IgD-negative memory B cell (primary cell): ENCODE data around the gene LLGL2. TPM values are rescaled to one million over a fixed set of nuclear protein-coding genes. Genes with fewer than 3 reads are reported as not detected.
A peak's percentile ranks its signal among the peaks of the same experiment; 100 is the strongest.

Source experiments
- H3K27ac Mint-ChIP-seq, 3 donors: one replicate each; pipeline ENCODE4 v1.8.0; 2020 to 2022; ENCODE audit warnings: mild to moderate bottlenecking in 3 of 3, mixed read lengths in 3 of 3, moderate library complexity in 1 of 3
- H3K27me3 Mint-ChIP-seq: one replicate; pipeline ENCODE4 v1.8.0; 2021; ENCODE audit warnings: mixed read lengths
- H3K36me3 Mint-ChIP-seq: one replicate; pipeline ENCODE4 v1.8.0; 2020; ENCODE audit warnings: mild to moderate bottlenecking, mixed read lengths
- H3K4me1 Mint-ChIP-seq, 3 donors: one replicate each; pipeline ENCODE4 v1.8.0; 2020 to 2022; ENCODE audit warnings: mixed read lengths in 3 of 3, mild to moderate bottlenecking in 1 of 3
- H3K4me3 Mint-ChIP-seq, 4 donors: one replicate each; pipeline ENCODE4 v1.8.0; 2020 to 2022; ENCODE audit warnings: mild to moderate bottlenecking in 4 of 4, mixed read lengths in 4 of 4, moderate library complexity in 3 of 4
- H3K9me3 Mint-ChIP-seq, 3 donors: one replicate each; pipeline ENCODE4 v1.8.0; 2020 to 2021; ENCODE audit warnings: mixed read lengths in 3 of 3, mild to moderate bottlenecking in 1 of 3
- polyA plus RNA-seq: library from polyadenylated mRNA; unstranded; fragments of 300-500 nt; fragmentation: Illumina TruSeq; gene quantifications from one replicate; pipeline ENCODE4 v1.2.3, GENCODE V29; 2021

The LLGL2 gene
- polyA plus RNA-seq, 1 donor from 2014 or later, result 21.8 TPM

DNA sequence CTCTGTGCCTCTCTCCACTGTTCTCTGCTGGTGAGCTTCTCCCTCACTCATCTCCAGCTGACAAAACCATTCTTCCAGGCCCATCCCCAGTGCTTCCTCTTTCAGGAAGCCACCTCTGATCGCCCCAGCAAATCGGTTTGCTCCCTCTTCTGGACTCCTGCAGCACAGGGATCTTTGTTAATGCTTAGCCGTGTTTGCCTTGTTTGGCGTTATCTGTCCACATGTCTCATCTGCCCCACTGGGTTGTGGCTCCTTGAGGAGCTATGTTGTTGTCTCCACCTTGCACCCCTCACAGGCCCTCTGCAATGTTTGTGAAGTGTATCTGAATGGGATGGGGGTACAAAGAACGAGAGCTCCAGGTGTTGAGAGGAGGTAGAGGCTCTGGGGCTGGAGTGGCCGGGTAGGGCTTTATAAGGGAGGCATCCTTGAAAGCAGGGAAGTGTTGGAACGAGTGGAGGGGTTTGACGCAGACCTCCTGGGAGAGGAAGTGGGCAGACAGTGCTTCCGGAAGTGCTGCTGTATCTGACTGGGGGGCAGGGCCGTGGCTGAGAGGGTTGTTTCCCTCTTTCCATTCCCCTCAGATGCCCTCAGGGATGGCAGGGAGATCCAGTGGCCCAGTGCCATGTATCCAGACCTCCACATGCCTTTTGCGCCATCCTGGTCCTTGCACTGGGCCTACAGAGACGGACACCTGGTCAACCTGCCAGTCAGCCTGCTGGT, 38.0 kb upstream of the LLGL2 start:
- Mint-ChIP-seq H3K27me3 (peaks cover 2% of the 10 kb centered on the region), H3K4me1 (peaks cover 10 to 20% (median 14%) of the 10 kb centered on the region in 3 donors), H3K27ac (peak overlapping the region; percentile 29 to 97 (median 94)), H3K4me3 (peak overlapping the region; percentile 13 to 89 (median 52)), H3K36me3 (no peaks in the 10 kb centered on the region), H3K9me3 (no peaks in the 10 kb centered on the region)

DNA sequence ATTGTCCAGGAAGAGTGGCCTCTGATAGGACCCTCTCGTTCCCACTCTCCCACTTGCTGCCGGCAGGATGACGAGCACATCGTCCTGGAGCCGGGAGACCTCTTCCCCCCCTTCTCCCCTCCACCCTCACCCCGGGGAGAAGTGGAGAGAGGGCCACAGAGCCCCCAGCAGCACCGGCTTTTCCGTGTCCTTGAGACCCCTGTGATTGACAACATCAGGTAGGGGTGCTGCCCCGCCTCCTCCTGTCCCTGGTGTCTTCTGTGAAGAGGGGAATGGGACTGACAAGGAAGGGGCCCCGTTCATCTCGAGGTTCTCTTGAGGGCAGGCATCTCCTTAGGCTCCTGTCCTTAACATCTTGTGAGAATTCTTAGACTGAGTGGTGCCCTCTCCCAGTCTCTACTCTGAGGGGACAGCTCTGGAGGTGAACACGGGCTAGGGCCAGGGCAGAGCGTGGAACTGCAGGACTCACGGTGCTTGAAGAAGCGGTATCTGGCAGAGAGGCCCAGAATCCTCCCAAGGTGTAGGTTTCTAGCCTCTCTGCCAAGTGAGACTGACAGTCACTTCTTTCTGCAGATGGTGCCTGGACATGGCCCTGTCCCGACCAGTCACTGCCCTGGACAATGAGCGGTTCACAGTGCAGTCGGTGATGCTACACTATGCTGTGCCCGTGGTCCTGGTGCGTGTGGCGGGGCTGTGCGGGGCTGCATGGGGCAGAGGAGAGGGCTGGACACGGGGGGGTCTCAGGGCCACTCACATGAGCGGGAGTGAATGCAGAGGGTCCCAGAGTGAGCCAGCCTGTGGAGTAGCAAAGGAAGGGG, 36.6 kb upstream of the LLGL2 start:
- Mint-ChIP-seq H3K36me3 (no peaks in the 10 kb centered on the region), H3K4me3 (peak overlapping the region in 1 of 4 donors; percentile 37), H3K27me3 (peaks cover 2% of the 10 kb centered on the region), H3K27ac (no peak overlapping the region), H3K4me1 (peaks cover 10 to 16% (median 14%) of the 10 kb centered on the region in 3 donors), H3K9me3 (no peaks in the 10 kb centered on the region)

DNA sequence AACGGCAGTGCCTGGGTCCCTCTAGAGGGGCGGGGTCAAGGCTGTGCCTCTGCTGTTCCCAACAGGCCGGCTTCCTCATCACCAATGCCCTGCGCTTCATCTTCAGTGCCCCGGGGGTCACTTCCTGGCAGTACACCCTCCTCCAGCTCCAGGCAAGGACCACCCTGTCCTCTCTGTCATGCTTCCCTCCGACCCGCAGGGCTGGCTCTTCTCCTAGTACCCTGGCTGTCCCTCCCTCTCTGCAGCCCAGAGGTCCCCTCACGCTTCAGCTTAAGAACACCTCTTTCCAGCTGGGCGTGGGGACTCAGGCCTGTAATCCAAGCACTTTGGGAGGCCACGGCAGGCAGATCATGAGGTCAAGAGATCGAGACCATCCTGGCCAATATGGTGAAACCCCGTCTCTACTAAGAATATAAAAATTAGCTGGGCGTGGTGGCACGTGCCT, 36.0 kb upstream of the LLGL2 start:
- no peaks in the 10 kb centered on the region for H3K36me3 Mint-ChIP-seq
- H3K4me1 Mint-ChIP-seq, result peaks cover 10 to 16% (median 14%) of the 10 kb centered on the region in 3 donors
- no peaks in the 10 kb centered on the region for H3K9me3 Mint-ChIP-seq
- no peak overlapping the region for H3K27ac Mint-ChIP-seq
- H3K4me3 Mint-ChIP-seq, result no peak overlapping the region
- H3K27me3 Mint-ChIP-seq, result peaks cover 2% of the 10 kb centered on the region

DNA sequence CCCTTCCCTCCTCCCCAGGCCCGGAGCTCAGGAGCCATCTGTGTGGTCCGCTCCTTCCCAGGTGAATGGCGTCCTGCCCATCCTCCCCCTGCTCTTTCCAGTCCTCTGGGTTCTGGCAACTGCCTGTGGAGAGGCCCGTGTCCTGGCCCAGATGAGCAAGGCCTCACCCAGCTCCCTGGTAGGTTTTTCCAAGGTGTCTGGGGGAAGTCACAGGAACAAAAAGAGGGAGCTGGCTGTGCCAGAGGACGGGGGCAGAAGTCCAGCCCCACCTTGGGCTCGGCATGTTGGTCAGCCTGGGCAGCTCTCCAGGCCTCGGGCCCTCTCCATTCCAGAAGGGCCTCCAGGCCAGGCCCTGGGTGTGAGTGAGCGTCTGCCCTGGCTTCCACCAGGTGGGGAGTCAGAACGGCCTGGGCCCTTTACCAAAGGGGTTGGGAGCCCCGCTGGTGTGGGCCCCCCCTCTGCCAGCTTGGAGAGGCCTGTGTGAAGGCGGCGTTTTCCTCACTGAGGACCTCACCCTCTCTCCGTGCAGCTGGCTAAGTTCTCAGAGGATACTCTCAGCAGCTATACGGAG, 35.2 kb upstream of the LLGL2 start:
- Mint-ChIP-seq H3K4me1 (peaks cover 10 to 16% (median 14%) of the 10 kb centered on the region in 3 donors), H3K4me3 (no peak overlapping the region), H3K27ac (no peak overlapping the region), H3K9me3 (no peaks in the 10 kb centered on the region), H3K36me3 (no peaks in the 10 kb centered on the region), H3K27me3 (peaks cover 2% of the 10 kb centered on the region)

DNA sequence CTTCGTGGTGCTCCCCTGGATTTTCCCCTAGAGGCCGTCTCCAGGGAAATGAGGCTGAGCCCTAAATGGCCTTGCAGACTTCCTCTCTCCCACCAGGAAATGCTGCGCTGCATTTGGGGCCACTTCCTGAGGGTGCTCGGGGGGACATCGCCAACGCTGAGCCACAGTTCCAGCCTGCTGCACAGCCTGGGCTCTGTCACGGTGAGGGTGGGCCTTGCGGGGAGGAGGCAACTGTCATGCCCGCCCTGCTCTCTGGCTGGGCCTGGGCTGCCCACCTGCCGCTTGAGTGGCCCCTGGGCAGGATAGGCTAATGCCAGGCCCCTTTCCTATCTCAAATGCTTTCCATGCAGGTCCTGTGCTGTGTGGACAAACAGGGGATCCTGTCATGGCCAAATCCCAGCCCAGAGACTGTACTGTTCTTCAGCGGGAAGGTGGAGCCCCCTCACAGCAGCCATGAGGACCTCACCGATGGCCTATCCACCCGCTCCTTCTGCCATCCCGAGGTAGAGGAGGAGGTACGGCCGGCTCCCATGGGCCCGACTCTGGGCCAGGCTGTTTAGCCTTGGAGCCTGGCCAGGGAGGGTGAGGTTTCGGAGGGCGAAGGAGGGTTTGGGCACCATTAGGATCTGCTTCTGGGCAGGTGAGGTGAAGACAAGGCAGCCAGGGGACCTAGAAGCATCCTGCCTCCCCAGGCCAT, 34.4 kb upstream of the LLGL2 start:
- H3K4me1 Mint-ChIP-seq, result peaks cover 10 to 16% (median 14%) of the 10 kb centered on the region in 3 donors
- no peak overlapping the region for H3K27ac Mint-ChIP-seq
- no peak overlapping the region for H3K4me3 Mint-ChIP-seq
- peaks cover 2% of the 10 kb centered on the region for H3K27me3 Mint-ChIP-seq
- H3K36me3 Mint-ChIP-seq, result no peaks in the 10 kb centered on the region
- H3K9me3 Mint-ChIP-seq, result no peaks in the 10 kb centered on the region

DNA sequence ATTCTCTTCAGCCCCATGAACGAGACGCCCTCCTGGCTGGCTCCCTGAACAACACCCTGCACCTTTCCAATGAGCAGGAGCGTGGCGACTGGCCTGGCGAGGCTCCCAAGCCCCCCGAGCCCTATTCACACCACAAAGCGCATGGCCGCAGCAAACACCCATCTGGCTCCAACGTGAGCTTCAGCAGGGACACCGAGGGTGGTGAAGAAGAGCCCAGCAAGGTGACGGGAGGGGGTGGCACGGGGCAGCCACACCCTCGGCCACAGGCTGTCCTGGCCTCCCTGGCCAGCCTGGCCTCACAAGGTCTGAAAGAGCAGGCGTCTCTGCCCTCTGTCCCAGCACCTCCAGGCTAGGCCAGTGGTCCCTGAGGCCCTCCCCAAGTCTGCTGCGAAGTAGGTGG, 33.8 kb upstream of the LLGL2 start:
- Mint-ChIP-seq H3K27ac (no peak overlapping the region), H3K36me3 (peaks cover 1% of the 10 kb centered on the region), H3K27me3 (peaks cover 2% of the 10 kb centered on the region), H3K4me3 (no peak overlapping the region), H3K4me1 (peaks cover 10 to 12% (median 12%) of the 10 kb centered on the region in 3 donors), H3K9me3 (no peaks in the 10 kb centered on the region)

DNA sequence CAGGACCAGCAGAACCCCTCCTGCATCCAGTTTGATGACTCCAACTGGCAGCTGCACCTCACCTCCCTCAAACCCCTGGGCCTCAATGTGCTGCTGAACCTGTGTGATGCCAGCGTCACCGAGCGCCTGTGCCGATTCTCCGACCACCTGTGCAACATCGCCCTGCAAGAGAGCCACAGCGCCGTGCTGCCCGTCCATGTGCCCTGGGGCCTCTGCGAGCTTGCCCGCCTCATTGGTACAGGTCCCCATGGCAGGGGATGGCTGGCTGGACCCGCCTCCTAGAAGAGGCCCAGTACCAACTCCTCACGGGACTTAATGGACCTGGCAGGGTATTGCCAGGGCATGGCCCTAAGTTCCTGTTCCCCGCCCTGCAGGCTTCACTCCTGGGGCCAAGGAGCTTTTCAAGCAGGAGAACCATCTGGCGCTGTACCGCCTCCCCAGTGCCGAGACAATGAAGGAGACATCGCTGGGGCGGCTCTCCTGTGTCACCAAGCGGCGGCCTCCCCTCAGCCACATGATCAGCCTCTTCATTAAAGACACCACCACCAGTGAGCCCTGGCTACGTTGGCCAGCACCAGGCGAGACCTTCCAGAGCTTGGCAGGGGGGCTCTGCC, 32.8 kb upstream of the LLGL2 start:
- Mint-ChIP-seq H3K4me3 (peak overlapping the region in 1 of 4 donors; percentile 79), H3K27me3 (no peaks in the 10 kb centered on the region), H3K27ac (no peak overlapping the region)

DNA sequence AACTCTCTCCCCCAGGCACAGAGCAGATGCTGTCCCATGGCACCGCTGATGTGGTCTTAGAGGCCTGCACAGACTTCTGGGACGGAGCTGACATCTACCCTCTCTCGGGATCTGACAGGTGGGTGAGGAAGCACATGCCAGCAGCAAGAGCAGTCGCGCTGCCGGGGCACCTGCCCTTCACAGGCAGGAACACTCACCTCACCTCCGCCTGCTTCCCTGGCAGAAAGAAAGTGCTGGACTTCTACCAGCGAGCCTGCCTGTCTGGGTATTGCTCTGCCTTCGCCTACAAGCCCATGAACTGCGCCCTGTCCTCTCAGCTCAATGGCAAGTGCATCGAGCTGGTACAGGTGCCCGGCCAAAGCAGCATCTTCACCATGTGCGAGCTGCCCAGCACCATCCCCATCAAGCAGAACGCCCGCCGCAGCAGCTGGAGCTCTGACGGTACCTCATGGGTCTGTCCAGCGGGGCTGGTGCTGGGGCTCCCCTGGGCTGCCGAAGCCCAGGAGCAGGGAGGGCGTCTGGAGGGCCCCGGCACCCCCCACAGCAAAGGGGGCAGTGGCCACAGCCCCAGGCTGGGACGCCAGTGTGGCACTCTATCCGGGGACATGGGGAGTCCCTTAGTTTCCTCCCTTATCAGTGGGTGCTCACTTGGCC, 31.9 kb upstream of the LLGL2 start:
- Mint-ChIP-seq H3K9me3 (no peaks in the 10 kb centered on the region), H3K27ac (no peak overlapping the region), H3K36me3 (peaks cover 5% of the 10 kb centered on the region), H3K4me1 (no peaks in the 10 kb centered on the region), H3K4me3 (no peak overlapping the region), H3K27me3 (no peaks in the 10 kb centered on the region)

More for the DNA sequence above, 32.8 kb upstream of the LLGL2 start:
- Mint-ChIP-seq H3K36me3 (peaks cover 5% of the 10 kb centered on the region), H3K9me3 (no peaks in the 10 kb centered on the region), H3K4me1 (peaks cover 3% of the 10 kb centered on the region in 3 donors)

DNA sequence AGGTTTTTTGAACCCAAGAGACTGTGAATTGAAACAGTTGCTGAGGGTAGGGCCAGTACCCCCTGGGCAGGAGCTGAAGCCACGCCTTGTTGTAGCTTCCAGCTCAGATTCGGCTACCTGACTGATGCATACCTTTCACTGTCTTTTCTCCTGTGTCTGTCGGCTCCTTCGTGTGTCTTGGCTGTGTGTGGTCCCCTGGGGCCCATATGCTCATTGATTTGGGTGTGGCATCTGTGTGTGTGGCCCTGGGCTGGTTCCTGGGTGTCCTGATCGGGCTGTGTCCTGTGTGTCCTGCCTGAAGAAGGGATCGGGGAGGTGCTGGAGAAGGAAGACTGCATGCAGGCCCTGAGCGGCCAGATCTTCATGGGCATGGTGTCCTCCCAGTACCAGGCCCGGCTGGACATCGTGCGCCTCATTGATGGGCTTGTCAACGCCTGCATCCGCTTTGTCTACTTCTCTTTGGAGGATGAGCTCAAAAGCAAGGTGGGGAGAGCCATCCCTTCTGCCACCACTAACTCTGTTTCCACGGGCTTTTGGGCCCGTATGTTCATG, 31.1 kb upstream of the LLGL2 start:
- H3K4me1 Mint-ChIP-seq, result no peaks in the 10 kb centered on the region
- peaks cover 5% of the 10 kb centered on the region for H3K36me3 Mint-ChIP-seq
- H3K9me3 Mint-ChIP-seq, result no peaks in the 10 kb centered on the region
- H3K27me3 Mint-ChIP-seq, result no peaks in the 10 kb centered on the region
- H3K27ac Mint-ChIP-seq, result no peak overlapping the region
- H3K4me3 Mint-ChIP-seq, result no peak overlapping the region

DNA sequence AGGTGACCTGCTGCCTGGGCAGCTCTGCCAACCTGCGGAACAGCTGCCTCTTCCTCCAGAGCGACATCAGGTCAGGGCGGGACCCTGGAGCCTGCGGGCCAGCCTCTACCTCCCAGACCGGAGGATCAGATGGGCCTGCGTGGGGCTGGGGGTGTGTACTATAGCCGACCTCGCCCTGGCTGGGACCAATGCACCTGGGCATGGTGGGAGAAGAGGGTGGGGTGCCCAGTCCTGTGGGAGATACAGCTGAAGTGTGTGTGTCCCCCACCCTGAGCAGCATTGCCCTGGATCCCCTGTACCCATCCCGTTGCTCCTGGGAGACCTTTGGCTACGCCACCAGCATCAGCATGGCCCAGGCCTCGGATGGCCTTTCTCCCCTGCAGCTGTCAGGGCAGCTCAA, 29.5 kb upstream of the LLGL2 start:
- H3K4me1 Mint-ChIP-seq, result no peaks in the 10 kb centered on the region

DNA sequence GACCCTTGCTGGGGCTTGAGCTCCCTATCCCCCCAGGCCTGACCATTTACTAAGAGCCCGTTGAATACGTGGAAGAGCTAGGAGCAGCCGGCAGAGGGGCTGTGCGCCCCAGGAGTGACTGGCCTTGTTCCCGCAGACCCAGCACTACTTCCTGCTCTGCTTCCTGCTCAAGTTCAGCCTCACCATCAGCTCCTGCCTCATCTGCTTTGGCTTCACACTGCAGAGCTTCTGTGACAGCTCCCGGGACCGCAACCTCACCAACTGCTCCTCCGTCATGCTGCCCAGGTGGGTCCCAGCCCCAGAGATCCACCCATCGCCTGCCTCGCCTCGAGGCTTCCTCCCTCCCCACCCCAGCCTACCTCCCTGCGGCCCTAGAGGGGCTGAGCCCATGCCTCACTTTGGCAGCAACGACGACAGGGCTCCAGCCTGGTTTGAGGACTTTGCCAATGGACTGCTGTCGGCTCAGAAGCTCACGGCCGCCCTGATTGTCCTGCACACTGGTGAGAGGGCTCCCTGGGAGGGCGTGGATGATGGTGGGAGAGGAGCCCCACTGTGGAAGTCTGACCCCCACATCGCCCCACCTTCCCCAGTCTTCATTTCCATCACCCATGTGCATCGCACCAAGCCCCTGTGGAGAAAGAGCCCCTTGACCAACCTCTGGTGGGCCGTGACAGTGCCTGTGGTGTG, 27.3 kb upstream of the LLGL2 start:
- peaks cover 5% of the 10 kb centered on the region for H3K36me3 Mint-ChIP-seq
- H3K27ac Mint-ChIP-seq, result no peak overlapping the region
- no peak overlapping the region for H3K4me3 Mint-ChIP-seq
- H3K4me1 Mint-ChIP-seq, result no peaks in the 10 kb centered on the region
- no peaks in the 10 kb centered on the region for H3K9me3 Mint-ChIP-seq
- H3K27me3 Mint-ChIP-seq, result no peaks in the 10 kb centered on the region

More for the DNA sequence above, 29.5 kb upstream of the LLGL2 start:
- no peak overlapping the region for H3K27ac Mint-ChIP-seq
- H3K27me3 Mint-ChIP-seq, result no peaks in the 10 kb centered on the region
- no peaks in the 10 kb centered on the region for H3K9me3 Mint-ChIP-seq
- H3K36me3 Mint-ChIP-seq, result peaks cover 5% of the 10 kb centered on the region
- no peak overlapping the region for H3K4me3 Mint-ChIP-seq

DNA sequence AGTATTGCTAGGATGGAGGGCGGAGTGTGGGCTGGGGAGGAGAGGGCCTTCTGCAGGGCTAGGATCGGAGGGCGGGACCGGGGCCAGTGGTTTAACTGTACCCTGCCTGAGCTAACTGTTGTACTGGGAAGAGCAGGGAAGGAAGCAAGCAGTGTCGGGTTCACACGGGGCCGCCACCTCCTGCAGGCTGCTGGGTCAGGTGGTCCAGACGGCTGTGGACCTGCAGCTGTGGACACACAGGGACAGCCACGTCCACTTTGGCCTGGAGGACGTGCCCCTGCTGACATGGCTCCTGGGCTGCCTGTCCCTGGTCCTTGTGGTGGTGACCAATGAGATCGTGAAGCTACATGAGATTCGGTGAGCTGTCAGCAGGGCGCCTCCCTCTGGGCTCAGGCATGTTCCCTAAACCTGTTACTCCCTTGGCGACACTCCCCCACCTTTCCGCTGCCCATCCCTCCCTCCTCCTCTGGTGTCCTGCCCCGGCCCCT, 26.7 kb upstream of the LLGL2 start:
- H3K4me3 Mint-ChIP-seq, result no peak overlapping the region
- H3K4me1 Mint-ChIP-seq, result no peaks in the 10 kb centered on the region
- H3K27me3 Mint-ChIP-seq, result no peaks in the 10 kb centered on the region
- peaks cover 5% of the 10 kb centered on the region for H3K36me3 Mint-ChIP-seq
- H3K9me3 Mint-ChIP-seq, result no peaks in the 10 kb centered on the region
- no peak overlapping the region for H3K27ac Mint-ChIP-seq

DNA sequence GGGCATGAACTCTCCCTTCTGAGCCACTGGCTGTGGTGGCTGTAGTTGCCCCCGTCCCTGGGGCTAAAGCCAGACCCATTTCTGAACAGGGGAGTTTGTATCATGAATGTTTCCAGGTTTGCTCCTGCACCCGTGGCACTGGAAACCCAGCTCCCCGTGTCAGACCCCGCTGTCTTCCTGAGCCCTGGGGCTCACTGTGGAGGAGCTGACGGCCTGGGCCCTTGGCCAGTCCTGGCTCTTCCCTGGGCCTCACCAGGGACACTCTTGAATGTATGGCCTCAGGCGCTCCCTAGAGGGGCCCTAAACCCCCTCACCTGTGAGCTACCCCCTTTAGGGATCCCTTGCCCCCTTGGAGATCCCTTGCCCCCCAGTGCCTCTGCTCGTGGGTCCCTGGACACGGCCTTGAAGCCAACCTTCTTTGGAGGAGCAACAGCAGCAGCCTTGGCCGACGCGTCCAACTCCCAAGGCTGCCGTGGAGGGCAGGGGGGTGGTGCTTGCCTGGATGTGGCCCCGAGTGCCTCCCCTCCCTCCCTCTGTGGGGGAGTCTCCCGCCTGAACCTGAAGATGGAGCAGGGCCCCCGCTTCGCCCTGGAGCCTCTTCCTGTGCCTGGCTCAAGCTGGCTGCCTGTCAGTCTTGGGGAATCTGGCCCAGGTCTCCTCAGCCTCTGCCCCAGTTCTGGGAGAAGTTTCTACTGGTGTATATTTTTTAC, 26.0 kb upstream of the LLGL2 start:
- Mint-ChIP-seq H3K36me3 (peaks cover 5% of the 10 kb centered on the region), H3K4me1 (no peaks in the 10 kb centered on the region), H3K27ac (no peak overlapping the region), H3K9me3 (no peaks in the 10 kb centered on the region), H3K27me3 (no peaks in the 10 kb centered on the region), H3K4me3 (no peak overlapping the region)
